Measurements from ENCODE around the gene PRPH2. TPM values are rescaled to one million over a fixed set of nuclear protein-coding genes. Genes with fewer than 3 reads are reported as not detected.

The PRPH2 gene
- total and polyA plus RNA-seq, 2 of the 13 experiments (the other 11 are each of a cell fraction or from before 2014, with no cell fraction given), result 0.03 to 0.04 TPM

DNA sequence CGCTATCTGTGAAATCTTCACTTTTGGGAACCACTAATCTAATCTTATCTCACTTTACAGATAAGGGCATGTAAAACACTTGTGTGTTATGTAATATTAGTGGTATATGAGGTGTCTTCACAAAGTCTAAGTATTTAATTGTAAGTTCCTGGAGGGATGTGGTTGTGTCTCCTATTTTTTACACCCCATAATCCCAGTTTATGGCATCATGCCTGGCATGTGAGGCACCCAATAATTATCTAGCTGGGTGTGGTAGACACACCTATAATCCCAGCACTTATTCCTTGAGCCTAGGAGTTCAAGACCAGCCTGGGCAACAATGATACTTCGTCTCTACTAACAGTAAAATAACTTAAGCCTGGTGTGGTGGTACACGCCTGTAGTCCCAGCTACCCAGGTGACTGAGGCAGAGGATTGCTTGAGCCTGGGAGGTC lies 40.0 kb upstream of the PRPH2 start:
- in situ Hi-C loops (cut with HindIII; ENCODE audit: extremely low pct_ligation_motif_present, low pct_unique_long_range_greater_than_20kb), result no loop called here
- intact Hi-C loops (cut with micrococcal nuclease; ENCODE audit: unreplicated experiment), result no loop called here
- CTCF ChIA-PET (ENCODE audit: low intra/inter-chr PET ratio, low total read pairs), result no interaction called here
- Histone ChIP-seq H3K79me2 (ENCODE audit: insufficient read depth, low read length) (no peaks in the 10 kb centered on the region), H3K36me3 (replicated peaks in 1 of 2; ENCODE audit: control insufficient read depth in 1 of 2, insufficient read depth in 2 of 2, low read length in 2 of 2) (peaks cover 4 to 5% of the 10 kb centered on the region in 2 experiments; a peak in 3 of 5 replicates), H4K20me1 (ENCODE audit: insufficient read depth, low read length) (no peaks in the 10 kb centered on the region), H3K27ac (ENCODE audit: extremely low read length, insufficient read depth, low read length) (no peak overlapping the region), H3K4me3 (replicated peaks in 1 of 3; ENCODE audit: insufficient read depth in 1 of 3, low read depth in 2 of 3, low read length in 3 of 3) (no peak overlapping the region), H2AFZ (ENCODE audit: low read length) (no peak overlapping the region), H3K9ac (ENCODE audit: insufficient read depth, low read depth, low read length) (no peak overlapping the region), H3K4me1 (ENCODE audit: insufficient read depth, low read length) (no peaks in the 10 kb centered on the region), H3K4me2 (ENCODE audit: low read depth, low read length) (no peak overlapping the region), H3K9me3 (ENCODE audit: low read length) (no peaks in the 10 kb centered on the region), H3K27me3 (ENCODE audit: control insufficient read depth in 1 of 2, insufficient read depth in 2 of 2, low read length in 2 of 2) (no peaks in the 10 kb centered on the region)
- 95% methylated on average over 3 of the region's 3 CpGs for WGBS (ENCODE audit: low lambda C conversion rate)
- no peak for ATAC-seq
- TF ChIP-seq FOXP1 (IDR thresholded peaks at IDR 0.05), result no peak
- TF ChIP-seq FOXP1 (CRISPR knock-in tag; IDR thresholded peaks at IDR 0.05), result no peak
- TF ChIP-seq HMGXB4 (CRISPR knock-in tag; IDR thresholded peaks at IDR 0.05; ENCODE audit: borderline replicate concordance in 1 of 2, low read depth in 1 of 2), result no peak
- no peak for TF ChIP-seq ZNF543 (CRISPR knock-in tag; IDR thresholded peaks at IDR 0.05)
- TF ChIP-seq ZBTB1 (CRISPR knock-in tag; IDR thresholded peaks at IDR 0.05; ENCODE audit: borderline replicate concordance), result no peak
- TF ChIP-seq ZNF33B (CRISPR knock-in tag; IDR thresholded peaks at IDR 0.05), result no peak
- TF ChIP-seq ZNF644 (CRISPR knock-in tag; IDR thresholded peaks at IDR 0.05; ENCODE audit: low read depth), result no peak
- no peak for TF ChIP-seq DNMT1 (CRISPR knock-in tag; IDR thresholded peaks at IDR 0.05)
- TF ChIP-seq ZNF792 (CRISPR knock-in tag; IDR thresholded peaks at IDR 0.05), result no peak
- TF ChIP-seq YY1 (IDR thresholded peaks at IDR 0.05; ENCODE audit: insufficient read depth, insufficient replicate concordance, low read depth, low read length), result no peak
- no TSS peak for BruUV-seq (replicated peaks)
- FAIRE-seq, result no peak
- DNase-seq (ENCODE audit: low spot score), result no peak
- POLR2A ChIA-PET, result interaction anchor here (1.4 to 3.0 kb wide), 2 partner anchors 16 to 20 kb away, joined by 7 to 14 read pairs; partner anchors contain the start of gene TBCC
